ENCODE data around the gene PTPRN2.

The PTPRN2 gene

DNA sequence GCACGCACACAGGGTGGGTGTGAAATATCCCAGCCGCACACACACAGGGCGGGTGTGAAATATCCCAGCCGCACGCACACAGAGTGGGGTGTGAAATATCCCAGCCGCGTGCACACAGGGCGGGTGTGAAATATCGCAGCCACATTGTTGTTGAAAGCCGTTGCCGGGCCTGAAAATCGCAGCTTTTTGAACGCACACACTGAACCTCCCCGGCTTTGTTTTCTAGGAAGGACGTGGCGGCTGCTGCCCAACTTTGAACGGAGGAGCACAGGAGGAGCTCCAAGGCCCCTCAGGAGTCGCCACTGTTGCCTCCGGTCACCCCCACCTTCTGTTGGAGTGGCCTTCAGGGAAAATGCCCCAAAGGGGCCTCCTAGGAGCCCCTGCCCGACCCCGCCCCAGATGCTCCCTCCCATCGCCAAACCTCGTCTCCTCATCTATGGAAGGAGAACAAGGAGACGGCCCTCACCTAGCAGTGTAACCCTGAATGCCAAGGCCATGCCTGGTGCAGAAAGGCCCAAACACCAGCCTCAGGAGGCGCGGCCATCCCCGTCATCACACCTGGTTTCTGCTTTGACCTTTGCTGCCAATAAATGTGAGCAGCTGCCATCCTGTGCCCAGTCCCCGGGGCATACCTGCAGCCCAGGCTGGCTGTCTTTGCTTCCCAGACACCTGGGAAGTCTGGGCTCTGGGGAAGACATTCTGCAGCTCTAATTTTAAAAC, 318.6 kb downstream of the PTPRN2 start:
- TF ChIP-seq, protein P1, sequence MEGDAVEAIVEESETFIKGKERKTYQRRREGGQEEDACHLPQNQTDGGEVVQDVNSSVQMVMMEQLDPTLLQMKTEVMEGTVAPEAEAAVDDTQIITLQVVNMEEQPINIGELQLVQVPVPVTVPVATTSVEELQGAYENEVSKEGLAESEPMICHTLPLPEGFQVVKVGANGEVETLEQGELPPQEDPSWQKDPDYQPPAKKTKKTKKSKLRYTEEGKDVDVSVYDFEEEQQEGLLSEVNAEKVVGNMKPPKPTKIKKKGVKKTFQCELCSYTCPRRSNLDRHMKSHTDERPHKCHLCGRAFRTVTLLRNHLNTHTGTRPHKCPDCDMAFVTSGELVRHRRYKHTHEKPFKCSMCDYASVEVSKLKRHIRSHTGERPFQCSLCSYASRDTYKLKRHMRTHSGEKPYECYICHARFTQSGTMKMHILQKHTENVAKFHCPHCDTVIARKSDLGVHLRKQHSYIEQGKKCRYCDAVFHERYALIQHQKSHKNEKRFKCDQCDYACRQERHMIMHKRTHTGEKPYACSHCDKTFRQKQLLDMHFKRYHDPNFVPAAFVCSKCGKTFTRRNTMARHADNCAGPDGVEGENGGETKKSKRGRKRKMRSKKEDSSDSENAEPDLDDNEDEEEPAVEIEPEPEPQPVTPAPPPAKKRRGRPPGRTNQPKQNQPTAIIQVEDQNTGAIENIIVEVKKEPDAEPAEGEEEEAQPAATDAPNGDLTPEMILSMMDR (IDR thresholded peaks at IDR 0.05; ENCODE audit: low read depth, low read length) = no peak
- no peak overlapping the region for H3K4me3 ChIP-seq (ENCODE audit: low read depth, low read length)

DNA sequence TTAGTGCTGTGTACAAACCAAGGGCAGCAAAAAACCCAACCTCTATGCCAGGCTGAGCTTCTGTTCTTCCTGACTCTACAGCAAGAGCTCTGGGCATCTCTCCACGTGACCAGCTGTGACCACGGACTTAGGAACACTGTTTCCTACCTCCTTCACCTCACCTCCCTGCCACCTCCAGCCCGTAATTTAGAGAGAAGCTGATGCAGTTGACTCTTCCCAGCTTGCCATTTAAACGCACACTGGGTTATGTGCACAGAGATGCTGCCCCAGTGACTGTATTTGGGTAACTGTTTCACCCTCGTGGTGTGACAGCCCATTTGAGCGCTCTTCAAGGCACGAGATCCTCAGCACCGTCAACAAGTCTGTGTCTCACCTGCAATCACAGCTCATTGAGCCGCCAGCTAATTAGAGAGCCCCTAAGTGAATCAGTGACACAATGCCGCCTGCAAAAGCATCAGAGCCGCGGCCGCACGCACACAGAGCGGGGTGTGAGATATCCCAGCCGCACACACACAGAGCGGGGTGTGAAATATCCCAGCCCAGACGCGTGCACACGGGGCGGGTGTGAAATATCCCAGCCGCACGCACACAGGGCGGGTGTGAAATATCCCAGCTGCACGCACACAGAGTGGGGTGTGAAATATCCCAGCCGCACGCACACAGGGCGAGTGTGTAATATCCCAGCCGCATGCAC, 319.7 kb downstream of the PTPRN2 start:
- H3K4me3 ChIP-seq (ENCODE audit: low read depth, low read length) = no peak overlapping the region
- TF ChIP-seq, protein P1 (IDR thresholded peaks at IDR 0.05; ENCODE audit: low read depth, low read length) = no peak

DNA sequence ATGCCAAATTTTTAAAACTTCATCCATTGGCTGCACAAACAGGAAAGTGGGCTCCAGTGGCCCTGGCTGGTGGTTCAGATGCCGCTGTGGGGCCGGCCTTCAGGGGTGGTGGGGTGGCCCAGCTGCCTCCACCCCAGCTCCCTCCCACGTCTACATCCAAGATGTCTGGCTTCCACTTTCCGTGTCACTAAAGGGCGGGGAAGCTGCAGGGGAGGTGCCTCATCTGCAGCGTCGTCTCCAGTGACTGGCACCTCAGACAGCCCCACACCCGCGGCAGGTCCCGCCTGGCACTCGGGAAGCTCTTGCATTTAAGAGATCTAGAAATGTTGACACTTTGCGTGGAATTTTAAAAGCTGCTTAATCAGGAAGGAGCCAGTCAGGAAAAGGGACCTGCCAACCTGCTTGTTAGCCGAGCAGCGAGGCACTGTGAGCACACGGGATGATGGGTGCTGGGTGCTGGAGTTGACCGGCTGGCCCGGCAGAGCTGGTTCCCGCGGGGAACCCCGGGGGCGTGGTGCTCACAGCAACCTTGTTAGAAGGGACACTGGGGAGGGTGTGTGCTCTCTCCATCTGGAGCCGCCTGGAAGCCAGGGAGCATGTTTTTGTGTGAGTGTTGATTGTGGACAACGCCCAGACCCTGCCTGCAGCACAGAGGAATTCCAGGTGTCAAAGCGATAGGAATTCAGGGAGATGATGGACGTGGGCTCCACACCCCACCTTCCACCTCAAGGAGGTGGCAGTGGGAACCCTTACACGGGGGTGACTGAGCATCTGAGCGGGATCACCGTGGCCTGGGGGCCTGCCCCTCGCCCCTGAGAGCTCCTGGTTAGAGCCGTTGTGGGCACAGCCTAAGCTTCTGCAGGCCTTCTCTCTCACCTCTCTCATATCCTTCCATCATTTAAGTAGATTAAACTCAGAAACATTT, 320.5 kb downstream of the PTPRN2 start:
- TF ChIP-seq, protein P1 (IDR thresholded peaks at IDR 0.05; ENCODE audit: low read depth, low read length) = no peak
- H3K4me3 ChIP-seq (ENCODE audit: low read depth, low read length) = no peak overlapping the region

DNA sequence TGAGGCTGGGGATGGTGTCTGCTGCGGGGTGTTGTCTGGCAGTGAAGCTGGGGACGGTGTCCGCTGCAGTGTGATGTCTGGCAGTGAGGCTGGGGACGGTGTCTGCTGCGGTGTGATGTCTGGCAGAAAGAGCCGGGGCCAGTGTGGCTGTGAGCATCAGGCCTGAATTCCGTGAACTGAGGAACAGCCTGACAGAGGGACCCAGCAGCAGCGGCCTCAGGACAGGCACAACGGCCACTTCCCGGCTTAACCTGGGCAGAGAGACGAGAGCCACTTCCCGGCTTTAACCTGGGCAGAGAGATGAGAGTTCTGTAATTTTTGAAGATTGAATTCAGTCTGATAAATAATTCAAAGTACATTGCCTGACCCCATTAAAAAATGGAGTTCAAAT, 321.2 kb downstream of the PTPRN2 start:
- no peak overlapping the region for H3K4me3 ChIP-seq (ENCODE audit: low read depth, low read length)
- TF ChIP-seq, protein P1 (IDR thresholded peaks at IDR 0.05; ENCODE audit: low read depth, low read length) = no peak

DNA sequence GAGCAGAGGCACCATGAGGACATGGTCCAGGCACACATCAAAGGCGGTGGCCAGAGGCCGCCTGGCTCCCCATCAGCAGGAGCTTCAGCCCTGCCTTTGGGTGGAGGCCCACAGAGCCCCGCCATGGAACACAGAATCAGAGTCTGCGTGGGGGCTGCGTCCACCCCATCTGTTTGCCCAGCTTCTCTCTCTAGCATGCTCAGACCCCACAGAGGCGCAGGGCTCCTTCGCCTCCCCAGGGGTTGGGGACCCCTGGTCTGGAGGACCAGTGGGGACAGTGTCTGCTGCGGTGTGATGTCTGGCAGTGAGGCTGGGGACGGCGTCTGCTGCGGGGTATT, 321.9 kb downstream of the PTPRN2 start:
- H3K4me3 ChIP-seq (ENCODE audit: low read depth, low read length) = no peak overlapping the region
- TF ChIP-seq, protein P1 (IDR thresholded peaks at IDR 0.05; ENCODE audit: low read depth, low read length) = no peak

DNA sequence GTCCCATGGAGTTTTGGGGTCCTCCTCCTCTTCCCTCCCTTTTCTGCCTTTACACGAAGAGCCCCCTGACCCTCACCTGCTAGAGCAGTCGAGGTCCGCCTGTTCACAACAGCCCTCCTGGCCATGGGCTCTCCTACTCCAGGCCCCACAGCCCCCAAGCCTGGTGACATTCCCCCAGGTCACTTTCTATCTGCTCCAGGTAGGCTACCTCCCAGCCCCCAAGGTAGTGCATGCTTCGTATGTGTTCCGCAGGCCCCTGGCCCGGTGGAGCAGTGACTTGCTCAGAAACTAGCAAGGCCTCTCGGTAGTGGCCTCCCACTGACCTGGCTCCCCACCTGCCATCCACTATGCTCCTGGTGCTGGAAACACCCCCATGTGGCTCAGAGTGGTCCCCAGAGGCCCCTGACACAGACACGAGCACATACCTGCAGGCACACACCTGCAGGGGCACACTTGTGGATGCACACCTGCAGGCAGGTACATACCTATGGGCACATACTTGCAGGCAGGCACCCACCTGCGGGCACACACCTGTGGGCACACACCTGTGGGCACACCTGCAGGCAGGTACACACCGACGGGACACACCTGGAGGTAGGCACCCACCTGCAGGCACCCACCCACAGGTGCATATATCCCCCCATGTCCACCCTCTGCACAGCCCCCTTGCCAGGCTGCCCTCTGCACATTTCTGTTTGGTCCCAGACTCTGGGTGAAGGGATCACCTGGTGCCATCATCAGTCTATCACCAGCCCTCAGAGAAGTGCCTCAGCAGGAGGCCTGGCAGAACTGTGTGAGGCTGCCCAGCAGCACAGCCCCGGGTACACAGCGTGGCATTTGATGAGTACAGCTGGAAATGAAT, 322.5 kb downstream of the PTPRN2 start:
- H3K4me3 ChIP-seq (ENCODE audit: low read depth, low read length) = no peak overlapping the region
- TF ChIP-seq, protein P1 (IDR thresholded peaks at IDR 0.05; ENCODE audit: low read depth, low read length) = no peak

Data from WI38 (cell line).